GM06990 (cell line): ENCODE measurements around the gene LASP1.

Experiments used
- DNase-seq: peaks from one replicate; pipeline ENCODE4 v3.0.0-alpha.2; 2011; ENCODE audit not compliant: insufficient read length; ENCODE audit errors: extremely low read depth
- H3K27me3 ChIP-seq: replicated peaks from 2 replicates; pipeline ENCODE4 v1.6.0; 2011; ENCODE audit warnings: low read length; ENCODE audit not compliant: control insufficient read depth, insufficient read depth
- H3K36me3 ChIP-seq: 2 replicates; pipeline ENCODE4 v1.5.1; 2011; ENCODE audit warnings: low read length; ENCODE audit not compliant: control insufficient read depth, insufficient read depth
- H3K4me3 ChIP-seq: replicated peaks from 2 replicates; pipeline ENCODE4 v1.5.1; 2011; ENCODE audit warnings: low read depth, mild to moderate bottlenecking, control low read depth, low read length
- TF ChIP-seq, protein P1 (sequence below): IDR thresholded peaks from 2 replicates; pipeline ENCODE4 v1.5.1; 2011; ENCODE audit warnings: low read length, control low read depth, mild to moderate bottlenecking, inconsistent platforms; ENCODE audit not compliant: insufficient read depth, poor library complexity, severe bottlenecking

Gene LASP1

DNA sequence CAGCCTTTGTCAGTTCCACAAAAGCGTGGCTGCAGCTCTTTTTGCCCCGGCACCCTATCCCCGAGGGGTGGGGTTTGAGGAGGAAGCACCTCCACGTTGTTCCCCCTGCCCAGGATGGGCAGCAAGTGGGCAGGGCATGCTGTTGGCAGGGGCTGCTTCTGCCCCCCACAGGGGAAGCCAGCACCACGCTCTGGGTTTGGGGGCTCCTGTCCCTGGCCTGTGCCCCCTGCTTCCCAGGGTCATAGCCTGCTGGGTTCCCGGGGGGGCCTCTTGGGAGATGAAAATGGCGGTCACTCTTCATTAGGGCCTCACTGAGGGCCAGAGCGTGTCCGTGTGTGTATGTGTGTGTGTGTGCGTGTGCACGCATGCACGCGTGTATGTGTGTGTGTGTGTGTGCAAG is 22.8 kb downstream of the LASP1 start:
- Histone ChIP-seq H3K4me3 (no peak overlapping the region), H3K27me3 (no peaks in the 10 kb centered on the region), H3K36me3 (peaks cover 45% of the 10 kb centered on the region)
- TF ChIP-seq, protein P1, sequence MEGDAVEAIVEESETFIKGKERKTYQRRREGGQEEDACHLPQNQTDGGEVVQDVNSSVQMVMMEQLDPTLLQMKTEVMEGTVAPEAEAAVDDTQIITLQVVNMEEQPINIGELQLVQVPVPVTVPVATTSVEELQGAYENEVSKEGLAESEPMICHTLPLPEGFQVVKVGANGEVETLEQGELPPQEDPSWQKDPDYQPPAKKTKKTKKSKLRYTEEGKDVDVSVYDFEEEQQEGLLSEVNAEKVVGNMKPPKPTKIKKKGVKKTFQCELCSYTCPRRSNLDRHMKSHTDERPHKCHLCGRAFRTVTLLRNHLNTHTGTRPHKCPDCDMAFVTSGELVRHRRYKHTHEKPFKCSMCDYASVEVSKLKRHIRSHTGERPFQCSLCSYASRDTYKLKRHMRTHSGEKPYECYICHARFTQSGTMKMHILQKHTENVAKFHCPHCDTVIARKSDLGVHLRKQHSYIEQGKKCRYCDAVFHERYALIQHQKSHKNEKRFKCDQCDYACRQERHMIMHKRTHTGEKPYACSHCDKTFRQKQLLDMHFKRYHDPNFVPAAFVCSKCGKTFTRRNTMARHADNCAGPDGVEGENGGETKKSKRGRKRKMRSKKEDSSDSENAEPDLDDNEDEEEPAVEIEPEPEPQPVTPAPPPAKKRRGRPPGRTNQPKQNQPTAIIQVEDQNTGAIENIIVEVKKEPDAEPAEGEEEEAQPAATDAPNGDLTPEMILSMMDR = no peak
- DNase-seq = no peak

DNA sequence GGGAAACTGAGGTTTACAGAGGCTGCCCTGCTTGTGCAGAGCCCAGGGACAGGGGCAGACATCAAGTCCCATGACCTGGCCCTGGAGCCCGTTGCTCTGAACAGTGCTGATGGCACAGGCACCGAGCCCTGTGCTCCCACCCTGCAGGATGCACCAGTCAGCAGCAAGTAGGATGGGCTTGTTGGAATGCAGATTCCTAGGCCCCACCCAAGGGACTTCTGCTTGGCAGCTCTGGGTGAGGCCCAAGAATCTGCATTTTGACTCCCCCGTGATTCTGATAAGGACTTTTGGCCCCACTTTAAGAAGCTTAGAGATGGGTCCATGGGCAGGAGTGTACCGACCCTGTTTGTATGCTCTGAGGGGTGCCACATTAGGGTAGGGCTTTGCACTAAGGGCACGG is 23.3 kb downstream of the LASP1 start:
- H3K36me3 ChIP-seq = peaks cover 41% of the 10 kb centered on the region
- DNase-seq = no peak
- TF ChIP-seq, protein P1 = no peak
- H3K27me3 ChIP-seq = no peaks in the 10 kb centered on the region
- H3K4me3 ChIP-seq = no peak overlapping the region

DNA sequence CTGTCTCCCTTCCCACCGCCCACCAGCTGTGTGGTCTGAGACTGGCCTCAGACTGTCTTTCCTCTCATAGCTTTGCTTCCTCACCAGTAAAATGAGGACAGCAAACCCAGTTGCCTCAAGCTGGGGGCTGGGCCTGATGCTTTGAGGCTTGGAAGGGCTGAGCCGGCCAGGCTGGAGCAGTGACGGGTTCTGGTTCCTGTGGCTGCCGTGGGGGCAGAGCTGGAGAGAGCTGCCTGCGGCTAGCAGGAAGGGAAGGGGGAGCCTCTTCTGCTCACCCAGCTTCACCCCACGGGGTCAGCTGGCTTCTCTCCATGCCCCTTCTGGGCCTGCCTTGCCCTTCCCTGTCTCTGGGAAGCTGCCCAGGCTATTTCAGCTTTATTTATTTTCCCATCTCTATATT is 23.7 kb downstream of the LASP1 start:
- H3K36me3 ChIP-seq = peaks cover 41% of the 10 kb centered on the region
- TF ChIP-seq, protein P1 = no peak
- no peak overlapping the region for H3K4me3 ChIP-seq
- no peaks in the 10 kb centered on the region for H3K27me3 ChIP-seq
- DNase-seq = no peak

DNA sequence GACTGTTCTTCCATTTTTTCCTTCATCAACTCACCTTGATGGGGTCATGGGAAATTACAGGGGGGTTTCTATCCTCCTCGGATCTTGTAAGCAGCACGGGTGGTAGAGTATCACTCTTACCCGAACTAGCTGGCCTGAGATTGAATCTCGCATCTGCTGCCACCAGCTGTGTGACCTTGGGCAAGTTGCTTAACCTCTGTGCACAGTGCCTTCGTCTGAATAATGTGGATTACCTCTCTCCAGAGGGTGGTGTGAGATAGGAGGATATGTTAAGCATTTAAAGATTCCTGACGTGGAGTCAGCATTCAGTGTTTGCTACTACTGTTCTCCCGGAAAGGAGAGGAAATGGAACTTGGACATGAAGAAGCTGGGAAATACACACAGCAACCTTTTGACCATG is 24.4 kb downstream of the LASP1 start:
- no peak overlapping the region for H3K4me3 ChIP-seq
- DNase-seq = no peak
- no peaks in the 10 kb centered on the region for H3K27me3 ChIP-seq
- H3K36me3 ChIP-seq = peaks cover 42% of the 10 kb centered on the region
- TF ChIP-seq, protein P1 = no peak

DNA sequence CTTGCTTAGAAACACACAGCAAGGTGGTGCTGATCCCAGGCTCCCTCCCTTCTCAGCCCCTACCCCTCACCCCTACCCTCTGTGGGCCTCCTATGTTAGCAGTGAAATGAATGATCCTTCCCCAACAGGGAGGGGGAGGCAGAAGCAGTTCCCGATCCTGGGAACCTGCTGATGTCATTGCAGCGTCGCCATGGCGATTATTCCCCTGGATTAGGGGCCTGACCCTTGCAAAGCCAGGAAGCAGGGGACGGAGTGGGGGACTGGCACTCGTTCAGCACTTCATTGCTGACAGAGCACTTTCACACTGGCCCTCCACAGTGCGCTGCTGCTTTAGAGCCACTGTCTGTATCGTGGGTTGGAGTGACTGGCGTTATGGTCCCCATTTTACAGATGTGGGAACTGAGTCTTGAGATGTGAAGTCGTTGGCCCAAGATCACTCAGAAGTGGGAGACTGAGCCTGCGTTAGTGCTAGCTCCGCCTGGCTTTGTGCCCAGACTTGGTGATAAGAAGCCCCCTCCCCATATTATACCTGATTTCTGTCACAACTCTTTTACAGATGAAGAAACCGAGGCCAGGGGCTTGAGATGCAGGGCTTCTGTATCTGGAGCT is 26.6 kb downstream of the LASP1 start:
- DNase-seq = no peak
- Histone ChIP-seq H3K27me3 (no peaks in the 10 kb centered on the region), H3K4me3 (no peak overlapping the region), H3K36me3 (peaks cover 40% of the 10 kb centered on the region)
- TF ChIP-seq, protein P1 = no peak

DNA sequence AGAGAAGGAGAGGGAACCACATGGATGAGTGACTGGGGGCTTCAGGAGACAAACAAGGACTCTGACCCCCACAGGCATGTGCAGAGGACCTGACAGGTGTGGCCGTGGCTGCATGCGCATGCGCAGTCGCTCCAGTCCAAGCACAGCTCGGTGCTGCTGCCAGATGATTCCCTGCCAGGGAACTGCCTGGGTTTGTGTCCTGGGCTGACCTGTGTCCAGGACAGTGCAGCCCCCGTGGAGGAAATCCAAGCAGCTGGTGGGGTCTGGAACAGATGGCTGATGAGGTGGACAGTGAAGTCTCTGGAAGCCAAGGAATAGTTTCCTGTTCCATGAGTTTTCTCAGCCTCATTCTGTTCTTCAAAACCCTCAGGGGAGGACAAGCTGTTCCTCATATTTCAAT is 27.3 kb downstream of the LASP1 start:
- no peak overlapping the region for H3K4me3 ChIP-seq
- no peak for DNase-seq
- peaks cover 33% of the 10 kb centered on the region for H3K36me3 ChIP-seq
- TF ChIP-seq, protein P1 = no peak
- no peaks in the 10 kb centered on the region for H3K27me3 ChIP-seq
